ENCODE results near the gene RAB36. TPM values are rescaled to one million over a fixed set of nuclear protein-coding genes. Genes with fewer than 3 reads are reported as not detected.

Gene RAB36
- total RNA-seq, 1 experiment from 2014 or later = 1.1 TPM

GRCh38 chr22:23126165-23127054, 18.9 kb upstream of the RAB36 start:
- intact Hi-C loops (cut with micrococcal nuclease) = no loop called here
- Histone ChIP-seq H3K27ac (ENCODE audit: low read length) (no peak overlapping the region), H3K79me2 (ENCODE audit: low read length) (no peaks in the 10 kb centered on the region), H3F3A (ENCODE audit: low read length, unreplicated experiment) (no peaks in the 10 kb centered on the region), H3K4me1 (ENCODE audit: insufficient read depth, low read length) (no peaks in the 10 kb centered on the region), H3K4me3 (ENCODE audit: low read length) (no peak overlapping the region), H2AFZ (ENCODE audit: low read length) (no peak overlapping the region), H3K9me2 (replicated peaks; ENCODE audit: low read length) (no peaks in the 10 kb centered on the region), H3K9ac (ENCODE audit: low read length) (no peak overlapping the region), H3K4me2 (ENCODE audit: low read length) (no peak overlapping the region), H3K27me3 (ENCODE audit: low read length) (no peaks in the 10 kb centered on the region), H3K36me3 (ENCODE audit: low read depth, low read length) (no peaks in the 10 kb centered on the region), H3K9me3 (ENCODE audit: low read length) (no peaks in the 10 kb centered on the region), H4K20me1 (ENCODE audit: low read length) (no peaks in the 10 kb centered on the region)
- POLR2A ChIA-PET (ENCODE audit: unreplicated experiment) = no interaction called here
- no peak for ATAC-seq
- BruUV-seq (replicated peaks) = no TSS peak
- CTCF ChIA-PET = interaction anchor here (1.0 kb wide), 1 partner anchor 167 kb away, joined by 4 read pairs; no protein-coding TSS in a partner anchor
- TF ChIP-seq EZH2phosphoT487 (IDR thresholded peaks at IDR 0.05; ENCODE audit: borderline replicate concordance, low read length) (no peak), EZH2 (IDR thresholded peaks at IDR 0.05; ENCODE audit: low read length, unreplicated experiment) (no peak)
- TF ChIP-seq, protein P1, sequence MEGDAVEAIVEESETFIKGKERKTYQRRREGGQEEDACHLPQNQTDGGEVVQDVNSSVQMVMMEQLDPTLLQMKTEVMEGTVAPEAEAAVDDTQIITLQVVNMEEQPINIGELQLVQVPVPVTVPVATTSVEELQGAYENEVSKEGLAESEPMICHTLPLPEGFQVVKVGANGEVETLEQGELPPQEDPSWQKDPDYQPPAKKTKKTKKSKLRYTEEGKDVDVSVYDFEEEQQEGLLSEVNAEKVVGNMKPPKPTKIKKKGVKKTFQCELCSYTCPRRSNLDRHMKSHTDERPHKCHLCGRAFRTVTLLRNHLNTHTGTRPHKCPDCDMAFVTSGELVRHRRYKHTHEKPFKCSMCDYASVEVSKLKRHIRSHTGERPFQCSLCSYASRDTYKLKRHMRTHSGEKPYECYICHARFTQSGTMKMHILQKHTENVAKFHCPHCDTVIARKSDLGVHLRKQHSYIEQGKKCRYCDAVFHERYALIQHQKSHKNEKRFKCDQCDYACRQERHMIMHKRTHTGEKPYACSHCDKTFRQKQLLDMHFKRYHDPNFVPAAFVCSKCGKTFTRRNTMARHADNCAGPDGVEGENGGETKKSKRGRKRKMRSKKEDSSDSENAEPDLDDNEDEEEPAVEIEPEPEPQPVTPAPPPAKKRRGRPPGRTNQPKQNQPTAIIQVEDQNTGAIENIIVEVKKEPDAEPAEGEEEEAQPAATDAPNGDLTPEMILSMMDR (conservative IDR thresholded peaks at IDR 0.05; ENCODE audit: low read depth, low read length) = no peak
- DNase-seq = no peak

GRCh38 chr22:23127055-23127756, 18.1 kb upstream of the RAB36 start:
- POLR2A ChIA-PET (ENCODE audit: unreplicated experiment) = no interaction called here
- intact Hi-C loops (cut with micrococcal nuclease) = no loop called here

More at GRCh38 chr22:23127055-23127756, 18.1 kb upstream of the RAB36 start:
- no peaks in the 10 kb centered on the region for H3K27me3 ChIP-seq (ENCODE audit: low read length)
- no peaks in the 10 kb centered on the region for H3K4me1 ChIP-seq (ENCODE audit: insufficient read depth, low read length)
- no peak overlapping the region for H3K9ac ChIP-seq (ENCODE audit: low read length)
- no peak overlapping the region for H3K27ac ChIP-seq (ENCODE audit: low read length)
- H3K4me3 ChIP-seq (ENCODE audit: low read length) = no peak overlapping the region
- H3K4me2 ChIP-seq (ENCODE audit: low read length) = no peak overlapping the region
- TF ChIP-seq, protein P1 (conservative IDR thresholded peaks at IDR 0.05; ENCODE audit: low read depth, low read length) = no peak
- no peak for TF ChIP-seq EZH2phosphoT487 (IDR thresholded peaks at IDR 0.05; ENCODE audit: borderline replicate concordance, low read length)
- TF ChIP-seq EZH2 (IDR thresholded peaks at IDR 0.05; ENCODE audit: low read length, unreplicated experiment) = no peak
- no TSS peak for BruUV-seq (replicated peaks)
- no peaks in the 10 kb centered on the region for H3K9me3 ChIP-seq (ENCODE audit: low read length)
- H4K20me1 ChIP-seq (ENCODE audit: low read length) = no peaks in the 10 kb centered on the region
- CTCF ChIA-PET = interaction anchor here (1.0 kb wide), 1 partner anchor 167 kb away, joined by 4 read pairs; no protein-coding TSS in a partner anchor
- H3K79me2 ChIP-seq (ENCODE audit: low read length) = no peaks in the 10 kb centered on the region
- no peaks in the 10 kb centered on the region for H3F3A ChIP-seq (ENCODE audit: low read length, unreplicated experiment)
- H3K9me2 ChIP-seq (replicated peaks; ENCODE audit: low read length) = no peaks in the 10 kb centered on the region
- ATAC-seq (no peak), DNase-seq (no peak)
- no peak overlapping the region for H2AFZ ChIP-seq (ENCODE audit: low read length)
- no peaks in the 10 kb centered on the region for H3K36me3 ChIP-seq (ENCODE audit: low read depth, low read length)

Measured in PC-3 (cell line).